ENCODE measurements around the gene MGARP. TPM values are rescaled to one million over a fixed set of nuclear protein-coding genes. Genes with fewer than 3 reads are reported as not detected.
"Not testable (repeated sequence)": the region's sequence is repeated elsewhere in the genome, so short reads cannot be mapped to it uniquely, and the experiment has no call there.

Gene MGARP
- total RNA-seq, 1 donor from 2014 or later, result under 0.01 TPM

- DNase-seq (ENCODE audit: low read depth in 2 of 2), result no peak
These were observed 15.9 kb upstream of the MGARP start for GRCh38 chr4:139295942-139296299.

GRCh38 chr4:139295206-139295941, 15.3 kb upstream of the MGARP start:
- DNase-seq (ENCODE audit: low read depth in 2 of 2), result peak; percentile 84 to 93

GRCh38 chr4:139286186-139286698, 6.2 kb upstream of the MGARP start:
- no peak for DNase-seq (ENCODE audit: low read depth in 2 of 2)

GRCh38 chr4:139282721-139283075, 2.7 kb upstream of the MGARP start:
- DNase-seq (ENCODE audit: low read depth in 2 of 2), result no peak

- no peak for DNase-seq (ENCODE audit: low read depth in 2 of 2)
These were observed 2.2 kb upstream of the MGARP start for GRCh38 chr4:139282065-139282720.

GRCh38 chr4:139278912-139279759, 889 bp downstream of the MGARP start:
- peak in 1 of 2 donors; percentile 25 for DNase-seq (ENCODE audit: low read depth in 2 of 2)

- no peak for DNase-seq (ENCODE audit: low read depth in 2 of 2)
These were observed 1.5 kb downstream of the MGARP start for GRCh38 chr4:139278485-139278884.

GRCh38 chr4:139275281-139275735, 4.7 kb downstream of the MGARP start:
- DNase-seq (ENCODE audit: low read depth in 2 of 2), result no peak

GRCh38 chr4:139274790-139275189, 5.2 kb downstream of the MGARP start:
- DNase-seq (ENCODE audit: low read depth in 2 of 2), result no peak

GRCh38 chr4:139273835-139274234, 6.2 kb downstream of the MGARP start:
- no peak for DNase-seq (ENCODE audit: low read depth in 2 of 2)

GRCh38 chr4:139267301-139267700, 12.7 kb downstream of the MGARP start:
- DNase-seq (ENCODE audit: low read depth in 2 of 2), result no peak

- DNase-seq (ENCODE audit: low read depth in 2 of 2), result peak; percentile 38 to 62
These were observed 13.3 kb downstream of the MGARP start for GRCh38 chr4:139266583-139267257.

- no peak for DNase-seq (ENCODE audit: low read depth in 2 of 2)
These were observed 13.8 kb downstream of the MGARP start for GRCh38 chr4:139266208-139266582.

- no peak for DNase-seq (ENCODE audit: low read depth in 2 of 2)
These were observed 14.4 kb downstream of the MGARP start for GRCh38 chr4:139265654-139266053.

GRCh38 chr4:139256349-139256748, 23.7 kb downstream of the MGARP start:
- DNase-seq (ENCODE audit: low read depth in 2 of 2), result no peak

- not testable (repeated sequence) for DNase-seq (ENCODE audit: low read depth in 2 of 2)
These were observed 24.4 kb downstream of the MGARP start for GRCh38 chr4:139255581-139255980.

GRCh38 chr4:139253713-139254112, 26.3 kb downstream of the MGARP start:
- no peak for DNase-seq (ENCODE audit: low read depth in 2 of 2)

- DNase-seq (ENCODE audit: low read depth in 2 of 2), result no peak
These were observed 27.0 kb downstream of the MGARP start for GRCh38 chr4:139253046-139253445.

GRCh38 chr4:139247700-139248238, 32.3 kb downstream of the MGARP start:
- DNase-seq (ENCODE audit: low read depth in 2 of 2), result no peak

- no peak for DNase-seq (ENCODE audit: low read depth in 2 of 2)
These were observed 32.8 kb downstream of the MGARP start for GRCh38 chr4:139247241-139247640.

GRCh38 chr4:139246166-139246565, 33.9 kb downstream of the MGARP start:
- DNase-seq (ENCODE audit: low read depth in 2 of 2), result no peak

Measured in dermis microvascular lymphatic vessel endothelial cell (primary cell).